GM18511 (cell line): ENCODE measurements around the gene MAPRE2.
"Not testable (repeated sequence)": the region's sequence is repeated elsewhere in the genome, so short reads cannot be mapped to it uniquely, and the experiment has no call there.

Source experiments
- ATAC-seq: cut with Tn5 transposase; IDR thresholded peaks from one replicate; pipeline ENCODE4 v1.9.1; 2021; ENCODE audit warnings: mild to moderate bottlenecking, moderate library complexity; ENCODE audit not compliant: unreplicated experiment

MAPRE2 gene

GRCh38 chr18:35143622-35144596, 102.7 kb downstream of the MAPRE2 start:
- peak; percentile 77 for ATAC-seq

GRCh38 chr18:35144698-35145097, 103.5 kb downstream of the MAPRE2 start:
- no peak for ATAC-seq

GRCh38 chr18:35150195-35150594, 109.0 kb downstream of the MAPRE2 start:
- not testable (repeated sequence) for ATAC-seq

DNA sequence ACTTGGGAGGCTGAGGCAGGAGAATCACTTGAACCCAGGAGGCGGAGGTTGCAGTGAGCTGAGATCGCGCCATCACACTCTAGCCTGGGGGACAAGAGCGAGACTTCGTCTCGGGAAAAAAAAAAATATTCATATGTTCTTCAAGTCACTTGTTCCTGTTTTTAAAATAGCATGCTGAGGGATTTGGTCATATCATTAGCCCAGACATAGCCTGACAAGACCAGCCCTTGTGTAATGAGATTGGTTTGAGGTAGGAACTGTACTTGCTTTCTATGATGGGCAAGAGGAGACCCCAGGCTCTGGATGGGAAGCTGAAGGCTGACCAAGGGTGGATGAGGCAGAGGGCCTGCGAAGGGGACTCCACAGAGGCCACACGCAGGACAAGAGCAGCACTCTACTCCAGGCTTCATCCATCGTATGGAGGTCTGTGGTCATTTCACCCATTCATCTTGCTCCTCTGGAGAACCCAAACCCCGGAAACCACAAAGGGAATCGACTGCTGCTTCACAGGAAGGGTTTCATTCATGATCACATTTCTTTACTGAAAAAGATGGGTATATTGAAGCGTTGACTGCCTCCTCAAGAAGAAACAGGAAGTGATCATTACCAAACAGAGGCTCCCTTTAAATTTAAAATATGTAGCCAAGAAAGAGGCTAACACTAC, 112.5 kb downstream of the MAPRE2 start:
- ATAC-seq: no peak

- ATAC-seq: no peak
Measured at GRCh38 chr18:35155398-35156117, 114.3 kb downstream of the MAPRE2 start.

DNA sequence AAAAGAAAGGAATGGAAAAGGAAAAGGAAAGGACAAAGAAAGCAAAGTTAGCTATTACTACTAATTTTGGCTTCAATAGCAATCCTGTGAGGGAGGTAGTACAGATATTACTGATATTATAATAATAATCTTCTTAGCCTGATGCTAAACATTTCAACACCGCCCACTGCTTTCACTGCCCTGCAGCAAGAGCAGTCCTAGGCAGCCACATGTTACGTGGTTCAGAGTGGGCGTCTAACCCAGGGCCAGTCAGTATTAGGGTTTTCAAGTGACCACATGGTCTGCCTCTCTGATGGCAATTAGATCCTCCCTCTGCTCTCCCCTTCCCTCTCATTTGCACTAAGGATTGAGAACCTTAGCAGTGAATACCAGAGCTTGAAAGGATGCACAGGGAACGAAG, 116.0 kb downstream of the MAPRE2 start:
- no peak for ATAC-seq

DNA sequence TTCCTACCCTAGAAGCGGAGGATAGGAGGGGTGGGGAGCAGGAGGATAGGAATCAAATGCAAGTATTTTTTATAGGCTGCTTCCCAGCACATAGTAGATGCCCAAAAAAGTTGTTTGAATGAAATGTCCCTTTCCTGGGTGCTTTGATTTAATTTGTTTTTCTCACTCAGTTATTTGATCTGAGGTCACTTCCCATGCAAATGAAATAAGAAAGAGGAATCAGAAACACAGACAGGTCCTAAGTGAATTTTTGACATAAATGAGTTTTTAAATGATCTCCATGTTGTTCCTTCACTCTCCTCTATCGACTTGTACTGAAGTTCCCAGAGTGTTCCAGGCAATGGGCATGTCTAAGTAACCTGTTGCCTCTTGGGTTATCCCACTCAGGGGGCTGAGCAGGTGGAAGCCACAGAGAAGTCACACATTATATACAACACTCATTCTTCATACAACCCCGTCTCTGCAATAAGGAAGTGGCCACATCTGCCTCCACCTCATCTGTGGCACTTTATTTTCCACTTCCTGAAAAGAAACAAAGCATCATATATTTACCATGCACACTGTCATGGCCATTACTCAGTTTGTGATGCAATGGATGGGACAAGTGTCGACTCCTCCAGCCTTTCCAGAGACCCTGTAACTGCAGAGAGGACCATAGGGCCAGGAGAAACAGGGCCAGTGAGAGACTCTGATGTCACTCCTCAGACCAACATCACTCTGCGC, 117.7 kb downstream of the MAPRE2 start:
- ATAC-seq: peak; percentile 79

DNA sequence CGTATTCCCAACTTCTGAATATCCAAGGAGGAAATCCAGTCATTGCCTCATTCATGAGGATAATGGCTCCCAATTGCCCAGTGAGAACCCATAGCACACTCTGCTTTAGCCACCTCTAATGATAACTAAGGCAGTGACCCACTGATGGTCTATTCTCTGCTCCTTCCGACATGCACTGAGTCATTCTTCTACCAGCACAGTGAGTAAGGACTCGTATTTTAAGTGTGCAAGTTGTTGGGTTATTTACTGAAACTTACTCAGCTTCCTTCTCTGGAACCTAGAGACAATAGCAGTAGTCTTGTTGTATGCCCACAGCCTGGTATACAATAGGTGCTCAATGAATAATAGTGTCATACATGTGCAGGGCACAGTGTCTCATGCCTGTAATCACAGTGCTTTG, 118.6 kb downstream of the MAPRE2 start:
- no peak for ATAC-seq

- no peak for ATAC-seq
Measured at GRCh38 chr18:35161485-35161884, 120.3 kb downstream of the MAPRE2 start.

DNA sequence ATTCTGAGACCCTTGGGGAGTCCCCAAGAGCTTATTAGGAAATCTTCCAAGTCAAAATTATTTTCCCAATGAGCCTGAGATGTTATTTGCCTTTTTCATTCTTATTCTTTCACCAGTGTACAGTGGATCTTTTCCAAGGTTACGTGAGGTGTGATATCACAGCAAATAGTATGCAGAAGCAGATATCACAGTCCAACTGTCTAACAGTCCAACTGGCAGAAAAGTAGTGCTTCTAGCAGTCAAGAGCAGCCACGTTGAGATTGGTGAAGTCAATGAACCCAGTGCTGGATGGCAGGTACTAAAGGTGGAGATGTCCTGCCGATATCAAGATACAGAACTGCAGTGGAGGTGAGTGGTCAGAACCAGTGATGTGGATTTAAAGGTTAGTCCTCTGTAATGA, 120.7 kb downstream of the MAPRE2 start:
- ATAC-seq: no peak

- no peak for ATAC-seq
Measured at GRCh38 chr18:35163014-35163539, 121.9 kb downstream of the MAPRE2 start.

DNA sequence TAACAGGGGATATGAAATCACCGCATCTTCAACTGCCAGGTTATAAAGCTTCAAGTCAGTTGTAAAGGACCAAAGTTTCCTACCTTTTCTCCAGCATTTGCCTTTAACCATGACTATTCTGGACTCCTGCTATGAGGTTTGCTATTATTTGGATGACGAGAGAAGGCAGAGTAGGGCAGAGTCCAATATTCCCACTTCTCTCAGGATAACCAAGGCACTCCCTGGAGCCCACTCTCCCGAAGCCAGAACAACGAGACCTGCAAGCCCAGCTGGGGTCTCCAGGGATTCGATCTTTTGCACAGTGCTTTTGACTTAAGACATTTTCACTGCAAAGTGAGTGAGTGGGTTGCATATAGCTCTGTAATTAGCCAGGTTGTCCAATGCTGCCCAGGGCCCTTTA, 122.5 kb downstream of the MAPRE2 start:
- no peak for ATAC-seq

DNA sequence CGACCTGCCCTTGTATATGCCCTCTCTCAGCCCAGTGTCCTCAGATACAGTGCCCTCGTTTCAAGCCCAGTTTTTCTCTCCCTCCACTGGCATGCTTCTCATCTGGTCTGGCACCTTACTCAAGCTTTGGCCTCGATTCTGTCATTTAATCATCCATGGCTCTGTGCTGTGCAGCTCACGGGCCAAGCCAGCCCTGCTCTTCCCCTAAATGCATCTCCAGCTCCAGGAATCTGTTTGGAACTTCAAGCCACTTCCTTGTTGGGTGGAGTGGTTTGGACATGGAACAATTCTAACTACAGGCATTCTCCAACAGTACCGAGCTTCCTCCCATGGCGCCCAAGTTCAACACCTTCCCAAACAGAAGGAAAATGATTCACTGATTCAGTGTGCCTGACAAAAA, 122.9 kb downstream of the MAPRE2 start:
- ATAC-seq: no peak

DNA sequence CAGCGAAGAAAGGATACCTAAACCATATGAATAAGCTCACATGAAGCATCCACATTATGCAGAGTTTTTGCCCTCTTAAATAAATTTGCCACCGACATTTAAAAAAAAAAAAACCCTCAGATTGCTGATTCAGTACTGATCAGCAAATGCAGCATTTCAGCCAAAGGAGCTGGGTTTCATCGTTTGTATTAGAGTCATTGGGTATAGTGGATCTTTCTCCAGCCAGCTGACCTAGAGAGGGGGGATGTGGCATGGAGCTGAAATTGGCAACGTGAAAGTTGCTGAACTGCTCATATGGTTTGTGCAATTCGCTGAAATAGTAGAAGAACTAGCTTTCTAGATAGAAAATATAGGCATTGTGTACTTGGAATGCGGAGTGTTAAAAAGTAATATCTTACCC, 126.1 kb downstream of the MAPRE2 start:
- ATAC-seq: no peak

DNA sequence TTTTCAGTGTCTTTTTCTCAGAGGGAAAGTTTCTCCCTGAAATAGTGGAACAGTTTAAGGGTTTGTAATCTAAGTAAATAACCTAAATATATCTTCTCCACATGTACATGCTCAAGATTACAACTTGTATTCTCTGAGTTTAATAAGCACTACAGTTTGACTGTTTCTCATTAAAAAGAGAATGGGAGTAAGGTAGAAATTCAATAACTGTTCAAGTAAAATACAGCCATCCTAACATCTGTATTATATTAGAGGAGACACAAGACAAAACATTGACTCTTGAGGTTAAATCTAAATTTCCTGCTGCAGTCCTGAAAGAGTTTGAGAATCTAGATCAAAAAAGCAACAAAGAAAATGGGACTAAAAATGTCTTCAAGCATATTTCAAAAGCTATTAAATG, 126.6 kb downstream of the MAPRE2 start:
- no peak for ATAC-seq

DNA sequence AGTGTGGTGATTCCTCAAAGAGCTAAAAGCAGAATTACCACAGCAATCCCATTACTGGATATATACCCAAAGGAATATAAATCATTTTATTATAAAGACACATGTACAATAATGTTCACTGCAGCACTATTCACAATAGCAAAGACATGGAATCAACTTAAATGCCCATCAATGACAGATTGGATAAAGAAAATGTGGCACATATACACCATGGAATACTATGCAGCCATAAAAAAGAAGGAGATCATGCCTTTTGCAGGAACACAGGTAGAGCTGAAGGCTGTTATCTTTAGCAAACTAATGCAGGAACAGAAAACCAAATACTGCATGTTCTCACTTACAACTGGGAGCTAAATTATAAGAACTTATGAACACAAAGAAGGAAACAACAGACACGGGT, 129.1 kb downstream of the MAPRE2 start:
- ATAC-seq: not testable (repeated sequence)

DNA sequence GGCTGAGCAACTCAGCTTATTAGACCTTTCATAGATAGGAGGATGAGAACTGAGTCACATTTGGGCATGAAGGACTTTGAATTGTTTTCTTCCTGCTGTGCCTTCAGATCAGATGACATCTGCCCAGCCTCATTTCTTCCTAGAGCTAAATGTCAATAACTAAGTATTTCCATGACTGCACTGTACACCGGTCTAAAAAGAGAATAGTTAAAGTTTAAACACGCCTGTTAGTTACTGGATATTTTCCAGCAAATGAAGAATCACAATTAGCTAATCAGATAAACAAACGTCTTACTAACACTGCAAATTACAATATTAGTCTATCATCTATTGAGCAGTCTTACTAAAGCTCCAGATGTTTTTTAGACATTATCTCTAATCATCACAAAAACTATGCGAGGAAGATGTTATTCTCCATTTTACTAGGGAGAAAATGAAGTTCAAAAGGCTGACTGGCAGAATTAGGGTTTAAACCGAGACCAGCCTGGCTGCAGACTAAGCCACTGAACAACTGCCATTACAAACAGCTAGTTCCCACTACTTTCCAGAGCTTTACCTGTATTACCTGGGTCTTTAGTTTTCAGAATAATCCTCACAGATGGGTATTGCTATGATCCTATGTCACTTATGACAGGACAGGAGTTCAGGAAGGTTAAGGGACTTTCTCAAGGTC, 130.2 kb downstream of the MAPRE2 start:
- ATAC-seq: no peak

- no peak for ATAC-seq
Measured at GRCh38 chr18:35172009-35172408, 130.8 kb downstream of the MAPRE2 start.

- ATAC-seq: no peak
Measured at GRCh38 chr18:35172451-35173035, 131.3 kb downstream of the MAPRE2 start.
